SK-N-DZ (cell line): ENCODE results near the gene ZBTB20.

Experiments
- DNase-seq: peaks from one replicate; pipeline ENCODE4 v3.0.0-alpha.2; 2015; ENCODE audit warnings: low spot score

Gene ZBTB20

DNA sequence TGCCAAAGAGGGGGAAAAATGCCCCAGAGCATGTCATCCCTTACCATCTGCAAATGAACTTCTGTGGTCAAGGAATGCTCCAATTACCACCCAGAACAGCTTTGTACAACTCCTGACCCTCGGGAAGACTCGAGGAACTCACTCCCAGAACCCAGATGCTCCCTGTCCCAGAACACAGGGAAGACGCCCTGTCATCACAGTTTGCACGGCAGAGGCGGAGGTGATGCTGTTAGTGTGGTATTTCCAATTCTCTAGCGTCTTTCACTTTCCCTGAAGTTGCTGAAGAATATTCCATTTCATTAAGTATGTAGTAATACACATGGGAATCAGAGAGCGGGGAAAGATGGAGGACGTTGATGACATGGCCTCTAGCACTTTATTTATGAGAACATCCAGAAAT is 659.6 kb downstream of the ZBTB20 start:
- no peak for DNase-seq

DNA sequence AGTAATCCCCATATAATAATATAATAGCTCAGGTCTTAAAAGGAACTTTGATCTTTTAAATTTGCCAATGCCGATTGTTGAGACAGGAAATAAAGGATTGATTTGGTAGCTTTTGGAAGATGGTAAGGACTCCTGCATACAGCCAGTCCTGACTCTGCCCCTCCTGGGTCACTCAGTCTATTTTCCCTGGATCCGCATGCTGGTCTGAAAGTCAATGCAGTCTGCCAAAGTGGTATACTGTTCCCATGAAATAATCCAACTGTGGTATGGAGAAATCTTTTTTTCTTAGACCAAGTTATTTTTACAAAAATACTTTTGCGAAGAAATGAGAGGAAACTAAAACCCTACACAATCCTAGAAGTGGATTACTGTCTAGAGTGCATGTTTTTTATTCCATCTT is 662.2 kb downstream of the ZBTB20 start:
- DNase-seq: no peak

DNA sequence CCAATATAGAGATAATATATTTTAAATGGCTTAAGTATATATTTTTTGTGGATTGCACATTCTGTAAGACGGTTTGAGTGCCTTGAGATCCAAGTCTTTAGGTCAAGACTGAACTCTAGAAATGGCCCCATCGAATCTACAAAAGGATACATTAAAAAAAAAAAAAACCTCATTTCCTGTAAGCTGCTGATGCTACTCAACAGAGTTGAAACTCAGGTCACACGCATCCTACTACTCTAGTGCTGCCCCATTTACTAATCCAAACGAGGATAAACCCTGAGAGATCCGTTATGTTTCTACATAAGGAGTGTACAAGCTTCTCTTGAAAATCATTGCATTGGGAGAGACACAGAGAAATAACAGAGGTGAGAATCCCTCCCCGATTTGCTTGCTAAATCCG is 666.0 kb downstream of the ZBTB20 start:
- no peak for DNase-seq

DNA sequence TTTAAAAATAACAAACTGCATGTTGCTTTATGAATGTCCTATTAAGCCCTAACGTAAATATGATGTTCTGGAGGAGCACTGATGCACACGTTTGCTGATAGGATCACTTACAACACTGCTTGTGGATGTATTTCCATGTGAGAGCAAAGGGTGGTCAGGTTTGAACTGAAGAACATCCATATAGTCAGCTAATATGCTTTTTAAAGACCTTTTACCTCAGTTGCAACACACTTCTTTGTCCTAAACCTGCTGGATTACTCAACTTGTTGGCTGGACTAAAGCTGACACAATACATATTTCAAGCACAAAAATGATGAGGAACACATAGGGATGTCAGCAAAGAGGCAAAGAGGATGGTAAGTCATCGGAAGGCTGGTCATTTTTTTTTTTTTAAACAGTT is 666.6 kb downstream of the ZBTB20 start:
- no peak for DNase-seq

DNA sequence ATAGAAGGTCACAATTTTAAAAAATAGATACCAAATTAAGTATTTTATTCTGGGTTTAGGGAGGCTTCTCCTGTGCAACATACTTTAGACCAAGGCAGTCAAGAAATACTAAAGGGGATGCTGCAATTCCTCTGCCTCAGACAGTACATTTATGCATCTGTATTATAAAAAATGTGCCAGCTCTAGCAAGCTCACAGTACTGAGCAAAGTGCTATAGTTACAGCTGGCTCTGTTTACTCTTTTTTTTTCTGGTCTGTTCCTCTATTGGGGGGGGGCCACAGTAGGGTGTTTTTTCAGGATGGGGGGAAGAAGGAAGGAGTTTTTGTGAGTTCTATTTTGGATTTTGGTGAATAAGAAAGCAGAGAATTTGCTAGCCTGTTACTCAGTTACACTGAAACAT is 668.3 kb downstream of the ZBTB20 start:
- DNase-seq: no peak

DNA sequence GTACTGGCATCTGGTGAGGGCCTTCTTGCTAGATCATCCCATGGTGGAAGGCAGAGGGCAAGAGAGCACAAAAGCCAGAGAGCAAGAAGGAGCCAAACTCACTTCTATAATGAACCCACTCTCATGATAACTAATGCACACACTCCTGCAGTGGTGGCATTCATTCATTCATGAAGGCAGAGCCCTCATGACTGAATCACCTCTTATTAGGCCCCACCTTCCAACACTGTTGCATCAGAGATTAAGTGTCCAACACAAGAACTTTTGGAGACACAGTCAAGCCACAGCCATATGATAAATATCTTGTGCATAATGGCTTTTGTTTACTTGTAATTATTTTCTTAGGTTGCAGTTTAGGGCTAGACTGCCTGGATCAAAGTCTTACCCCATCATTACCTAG is 670.6 kb downstream of the ZBTB20 start:
- DNase-seq: no peak

DNA sequence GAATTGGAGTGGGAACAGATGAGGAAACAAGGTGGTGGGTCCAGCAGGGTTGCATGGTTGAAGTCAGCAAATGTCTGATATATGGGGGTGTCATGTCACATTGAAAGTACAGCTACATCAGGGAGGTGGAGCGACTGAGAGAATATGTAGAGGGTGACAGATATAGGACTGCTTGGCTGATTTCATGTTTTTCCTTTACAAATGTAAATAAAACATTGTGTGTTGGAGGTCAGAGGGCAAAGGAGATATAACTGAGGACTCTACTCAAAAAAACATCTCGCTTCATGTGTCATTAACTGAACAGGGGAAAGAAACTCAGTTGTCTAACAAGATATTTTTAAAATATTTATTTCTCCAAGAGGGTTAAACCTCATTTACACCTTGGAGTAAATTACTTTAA is 675.6 kb downstream of the ZBTB20 start:
- no peak for DNase-seq

DNA sequence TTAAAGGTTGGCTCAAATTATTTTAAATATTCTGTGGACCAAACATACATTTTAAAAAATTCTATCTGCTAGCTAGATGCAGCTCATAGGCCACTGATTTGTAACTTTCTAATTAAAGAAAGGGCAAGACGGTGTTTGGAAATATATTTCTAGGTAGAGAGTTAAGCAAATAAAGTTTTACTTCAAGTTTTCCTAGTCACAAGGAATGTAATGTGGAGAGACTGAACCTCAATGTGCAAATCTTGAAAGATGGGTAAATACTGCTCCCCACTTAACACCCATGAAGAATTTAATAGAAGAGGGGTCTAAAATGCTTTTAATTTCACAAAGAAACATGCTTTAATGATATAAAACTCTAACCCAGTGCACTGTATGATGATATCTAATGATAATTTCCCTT is 678.0 kb downstream of the ZBTB20 start:
- no peak for DNase-seq

DNA sequence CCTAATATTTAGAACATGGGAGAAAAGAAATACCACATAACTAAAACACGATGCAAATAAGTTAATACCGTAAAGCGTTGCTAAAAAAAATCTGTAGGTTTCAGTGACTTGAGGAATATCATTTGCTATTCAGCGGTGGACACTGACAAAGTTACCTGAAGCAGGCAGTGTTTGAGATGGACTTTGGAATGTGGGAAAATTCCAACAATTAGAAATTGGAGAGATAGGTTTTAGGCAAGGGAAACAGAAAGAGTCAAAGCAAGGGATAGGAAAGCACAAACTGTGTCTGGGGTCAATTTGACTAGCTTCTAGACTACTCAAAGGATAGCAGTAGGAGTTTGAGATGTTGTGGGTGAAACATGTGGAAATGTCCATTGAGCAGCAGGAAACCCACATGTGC is 680.3 kb downstream of the ZBTB20 start:
- DNase-seq: no peak

DNA sequence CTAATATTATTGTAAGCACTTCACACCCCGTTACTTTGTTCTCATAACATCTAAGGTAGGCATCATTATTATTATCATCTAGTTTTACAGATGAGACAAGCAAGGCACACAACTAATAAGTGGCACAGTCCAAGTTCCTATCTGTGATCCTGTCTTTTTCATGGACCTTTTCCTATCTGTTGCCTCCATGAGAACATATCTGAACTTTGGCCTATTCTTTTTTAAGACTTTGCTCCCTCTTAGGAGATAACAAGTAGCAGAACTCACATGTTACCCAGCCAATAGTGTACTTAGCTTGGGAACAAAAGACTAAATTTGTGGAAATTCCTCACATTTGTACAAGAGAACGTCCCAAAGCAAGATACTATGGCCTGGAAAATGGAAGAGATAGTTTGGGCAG is 680.8 kb downstream of the ZBTB20 start:
- no peak for DNase-seq

DNA sequence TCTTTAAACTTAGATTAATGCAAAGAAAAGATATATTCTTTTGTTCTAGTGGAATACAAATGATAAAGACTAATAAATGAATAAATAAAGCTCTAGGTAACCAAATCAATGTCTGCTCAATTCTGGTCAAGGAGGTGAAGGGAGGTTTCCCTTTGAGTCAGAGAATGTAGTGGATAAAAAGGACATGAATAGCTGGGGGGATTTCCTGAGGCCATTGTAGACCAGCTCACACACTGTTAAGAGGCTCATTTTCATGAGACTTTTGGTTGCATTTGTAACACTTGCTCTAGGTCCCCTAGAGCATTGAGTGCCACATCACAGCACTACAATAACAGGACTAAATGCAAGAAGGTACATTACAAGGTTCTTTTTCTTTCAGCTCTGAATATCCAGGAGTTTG is 682.5 kb downstream of the ZBTB20 start:
- no peak for DNase-seq

DNA sequence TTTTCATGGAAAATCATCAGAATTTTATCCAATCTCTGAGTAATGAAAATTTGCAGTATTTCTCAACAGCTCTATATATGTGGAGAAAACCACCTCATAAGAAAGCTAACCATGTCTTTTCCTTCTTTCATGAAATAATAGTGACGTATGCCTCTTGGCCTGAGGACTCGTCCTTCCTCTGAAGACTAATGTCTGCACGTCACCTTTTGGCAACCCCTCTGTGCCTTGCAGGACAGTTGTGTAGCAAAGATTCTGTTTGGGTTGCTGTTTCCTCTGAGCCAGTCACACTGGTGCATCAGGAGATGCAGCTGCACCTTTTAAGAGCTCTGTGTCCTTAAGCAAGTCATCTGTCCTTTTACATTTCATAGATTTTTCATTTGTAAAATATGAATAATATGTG is 684.3 kb downstream of the ZBTB20 start:
- no peak for DNase-seq

DNA sequence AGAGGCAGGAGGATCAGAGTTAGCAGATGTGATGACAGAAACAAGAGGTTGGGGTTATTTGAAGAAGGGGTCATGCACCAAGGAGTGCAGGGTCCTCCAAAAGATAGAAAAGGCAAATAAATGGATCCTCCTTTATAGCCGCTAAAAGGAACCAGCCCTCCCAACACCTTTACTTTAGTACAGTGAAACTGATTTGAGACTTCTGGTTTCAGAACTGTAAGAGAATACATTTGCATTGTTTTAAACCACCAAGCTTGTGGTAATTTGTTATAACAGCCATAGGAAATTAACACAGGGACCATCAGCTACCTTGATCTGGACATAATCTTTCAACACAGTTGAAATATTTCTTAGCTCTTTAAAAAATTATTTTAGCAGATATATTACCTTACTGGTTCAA is 686.6 kb downstream of the ZBTB20 start:
- DNase-seq: no peak

DNA sequence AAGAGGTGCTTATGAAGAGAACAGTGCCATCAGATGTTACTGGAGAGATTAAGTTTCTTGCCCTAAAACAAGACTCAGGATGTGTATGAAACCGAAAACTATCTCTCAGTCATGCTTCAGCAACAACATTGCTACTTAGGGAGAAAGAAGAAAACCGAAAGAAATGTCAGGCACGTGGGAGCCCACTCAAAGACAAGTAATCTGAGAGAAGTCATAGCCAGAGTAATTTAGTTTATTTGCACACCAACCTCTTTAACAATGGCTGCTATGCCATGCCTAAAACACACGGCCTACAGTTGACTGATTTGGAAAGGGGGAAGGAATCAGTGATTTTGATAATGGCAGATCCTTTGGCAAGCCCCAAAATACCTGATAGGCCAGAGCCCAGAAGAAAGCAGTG is 690.3 kb downstream of the ZBTB20 start:
- DNase-seq: no peak

DNA sequence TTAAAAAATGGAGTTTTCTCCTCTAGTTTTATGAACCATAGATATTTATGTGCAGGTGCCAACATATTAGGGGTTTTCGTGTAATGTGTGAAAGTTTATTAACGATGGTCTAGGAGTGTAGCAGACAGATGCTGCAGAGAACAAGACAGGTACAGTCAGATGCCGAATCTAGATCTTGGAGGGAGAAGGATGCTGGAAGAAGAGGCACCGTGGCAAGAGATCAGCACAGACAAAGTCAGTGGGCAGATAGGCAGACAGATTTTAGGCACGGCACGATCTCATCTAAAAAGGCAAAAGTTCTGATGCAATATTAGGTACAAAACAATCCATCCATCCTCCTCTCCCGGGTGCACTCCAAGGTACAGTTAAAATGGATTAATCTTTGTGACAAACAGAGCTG is 691.7 kb downstream of the ZBTB20 start:
- DNase-seq: peak; percentile 14

DNA sequence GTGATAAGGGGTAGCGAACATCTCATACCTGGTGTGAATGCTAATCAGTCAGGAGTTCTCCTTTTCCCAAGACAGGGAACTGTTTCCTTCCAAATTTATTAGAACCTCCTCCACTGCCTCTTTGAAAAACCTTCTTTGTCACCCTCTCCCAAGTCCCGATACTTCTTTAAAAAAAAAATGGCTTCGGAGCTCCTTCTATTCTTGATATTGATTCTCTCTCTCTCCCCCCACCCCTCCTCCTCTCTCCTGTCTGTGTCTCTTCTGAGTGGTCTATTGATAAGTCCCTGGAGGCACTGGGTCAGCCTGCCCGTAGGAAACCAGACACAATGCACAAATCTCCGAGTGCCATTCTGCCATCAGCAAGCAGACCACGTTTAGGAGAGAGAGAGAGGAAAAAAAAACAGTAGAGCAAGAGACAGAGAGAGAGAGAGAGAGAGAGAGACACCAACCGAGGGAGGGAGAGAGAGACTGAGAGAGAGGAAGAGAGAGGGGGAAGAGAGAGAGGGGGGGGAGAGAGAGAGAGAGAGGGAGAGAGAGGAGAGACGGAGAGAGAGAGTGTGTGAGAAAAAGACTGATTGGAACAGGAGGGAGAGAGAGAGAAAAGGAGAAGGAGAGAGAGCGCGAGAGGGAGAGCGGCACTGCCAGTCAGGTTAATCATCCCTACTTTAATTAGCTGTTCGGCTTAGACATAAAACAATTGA is 692.4 kb downstream of the ZBTB20 start:
- peak; percentile 84 for DNase-seq

DNA sequence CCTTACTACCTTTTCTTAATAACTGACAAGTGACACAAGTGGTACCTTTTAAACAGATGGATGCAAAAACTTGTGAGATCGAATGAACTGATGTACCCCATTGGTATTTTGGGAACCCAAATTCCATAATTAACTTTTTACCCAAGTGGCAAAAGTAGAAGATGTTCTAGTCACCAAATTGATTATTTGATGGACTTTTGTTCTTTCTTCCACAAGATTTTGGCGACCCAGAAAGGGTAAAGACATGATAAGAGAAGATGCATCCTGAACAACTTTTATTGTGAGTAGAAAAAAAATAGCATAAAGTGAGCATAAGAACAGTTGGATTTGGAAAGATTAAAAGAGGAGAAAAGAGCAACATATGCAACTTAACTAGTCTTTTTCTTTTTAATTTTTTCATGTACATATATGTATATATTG is 693.7 kb downstream of the ZBTB20 start:
- no peak for DNase-seq

DNA sequence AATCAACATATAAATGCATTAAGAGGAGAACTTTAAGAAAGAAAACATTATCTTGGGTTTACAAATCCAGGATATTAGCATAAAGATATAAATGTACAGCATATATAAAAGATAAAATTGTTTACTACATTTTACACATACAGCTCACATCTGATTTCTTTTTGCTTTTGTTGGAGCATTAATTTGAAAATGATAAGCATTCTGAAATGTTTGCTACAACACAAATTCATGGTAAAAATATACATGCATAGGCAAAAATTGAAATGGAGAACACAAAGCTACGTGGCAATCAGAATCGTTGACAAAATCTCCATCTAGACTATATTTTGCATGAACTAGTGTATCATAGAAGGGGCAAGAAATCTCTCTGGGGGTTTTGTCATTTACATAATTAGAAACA is 694.2 kb downstream of the ZBTB20 start:
- DNase-seq: no peak

DNA sequence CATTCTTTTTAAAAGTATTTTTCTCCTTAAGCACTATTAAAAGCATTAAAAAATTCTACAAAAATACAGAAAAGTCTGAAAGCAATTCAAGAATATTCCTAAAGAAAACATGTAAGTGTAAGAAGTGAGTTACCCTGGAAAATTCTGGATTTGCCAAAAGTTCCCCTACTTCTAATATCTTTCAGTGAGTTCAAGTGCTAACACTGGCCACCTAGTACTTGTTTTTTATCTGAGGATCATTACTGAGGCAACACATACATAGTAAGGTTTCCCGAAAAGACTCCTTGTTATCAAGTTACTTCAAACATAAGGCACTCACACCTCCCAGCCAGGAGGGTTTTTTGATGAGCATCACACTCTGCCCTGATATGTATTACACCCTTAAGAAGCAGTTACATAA is 694.8 kb downstream of the ZBTB20 start:
- no peak for DNase-seq

DNA sequence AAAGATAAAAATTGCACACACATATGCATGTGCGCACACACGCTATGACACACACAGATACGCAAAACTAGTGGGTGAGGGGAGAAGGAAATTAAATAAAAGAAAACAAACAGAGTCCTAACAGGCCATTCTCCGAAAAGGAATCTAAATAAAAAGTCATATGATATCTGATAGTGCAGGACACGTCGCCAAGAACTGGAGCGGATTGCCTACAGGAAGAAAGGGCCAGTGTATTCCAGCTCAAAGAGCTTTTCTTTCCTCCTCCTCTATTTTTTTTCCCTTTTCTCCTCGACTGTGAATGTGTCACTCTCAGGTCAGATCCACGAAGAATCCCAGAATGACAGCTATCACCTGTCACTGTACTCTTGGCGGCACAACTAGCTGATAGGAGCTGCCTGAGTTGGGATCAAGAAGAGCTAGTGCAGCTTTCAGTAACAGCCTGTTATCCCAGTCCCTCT is 695.5 kb downstream of the ZBTB20 start:
- DNase-seq: peak; percentile 4

DNA sequence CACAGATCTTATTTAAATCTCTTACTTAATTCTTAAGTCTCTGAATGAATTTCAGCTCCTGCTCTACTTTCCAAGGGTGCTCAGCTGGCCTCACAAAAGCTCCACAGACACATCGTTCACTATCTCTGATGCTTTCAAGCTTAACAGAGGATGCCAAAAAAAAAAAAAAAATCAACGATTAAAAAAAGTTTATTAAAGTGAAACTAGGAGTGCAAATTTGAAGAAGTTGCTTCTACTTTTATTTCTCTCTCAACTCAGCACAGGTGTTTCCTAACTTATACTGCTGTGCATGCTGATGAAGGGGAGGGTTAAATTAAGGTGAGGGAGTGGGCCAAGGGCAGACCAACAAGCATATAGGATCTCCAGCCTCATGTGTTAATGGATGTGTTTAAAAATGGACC is 696.0 kb downstream of the ZBTB20 start:
- DNase-seq: no peak

DNA sequence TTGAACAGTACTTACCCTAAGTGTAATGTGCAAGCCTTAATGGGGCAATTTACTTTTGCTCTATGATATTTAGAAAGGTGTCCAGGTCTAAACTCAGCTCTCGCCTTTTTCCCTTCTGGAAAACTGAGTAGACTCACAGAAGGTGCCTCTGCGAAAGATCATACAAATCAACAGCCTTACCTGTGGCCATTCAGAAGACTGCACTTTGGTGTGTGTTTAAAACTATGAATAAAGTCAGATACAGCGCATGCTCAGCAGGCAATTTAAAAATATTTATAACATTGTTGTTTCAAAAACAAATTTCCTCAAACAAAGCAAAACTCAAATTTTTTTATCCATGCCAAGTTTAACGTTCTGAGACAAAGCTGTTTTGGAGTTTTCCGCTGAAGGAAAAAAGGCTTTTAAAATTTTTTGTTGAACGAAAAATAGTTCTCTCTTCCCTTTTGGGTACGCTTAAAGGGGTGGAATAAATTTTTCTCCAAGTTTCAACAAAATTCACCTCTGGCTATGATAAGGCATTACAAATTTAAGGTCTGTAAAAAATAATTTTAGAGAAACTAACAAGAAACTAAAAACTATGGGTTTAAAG is 697.0 kb downstream of the ZBTB20 start:
- DNase-seq: no peak

DNA sequence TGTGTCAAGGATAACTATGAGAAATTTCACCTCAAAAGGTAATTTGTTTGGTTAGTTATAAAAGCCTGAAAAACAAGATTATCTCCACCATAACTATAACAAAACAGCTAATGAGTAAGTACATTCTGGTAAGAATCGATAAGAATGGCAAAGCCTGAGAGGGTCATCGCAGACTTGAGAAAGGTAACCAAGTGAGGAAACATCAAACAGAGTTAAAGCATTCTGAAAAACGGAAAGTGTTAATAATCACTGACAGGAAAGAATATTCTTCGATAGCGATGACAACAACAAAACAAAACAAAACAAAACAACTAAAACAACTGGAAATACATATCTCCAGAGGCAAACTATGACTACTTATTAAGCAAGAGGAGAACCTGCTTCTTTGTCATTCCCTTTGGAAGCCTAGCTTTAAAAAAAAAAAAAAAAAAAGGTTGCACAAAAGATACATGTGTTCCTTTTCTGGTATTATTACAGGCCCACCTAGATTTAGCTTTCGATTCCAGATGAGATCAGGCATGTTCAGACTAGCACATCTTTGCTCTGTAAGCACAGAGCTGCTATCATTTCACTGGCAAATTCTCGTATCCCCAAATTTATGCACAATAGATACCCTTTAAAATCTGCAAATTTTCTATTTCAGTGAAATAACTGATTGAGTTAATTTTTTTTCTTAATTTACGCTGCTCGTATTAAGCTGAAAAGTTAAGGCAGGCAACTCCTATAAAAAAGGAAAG is 697.6 kb downstream of the ZBTB20 start:
- no peak for DNase-seq
